Measurements from ENCODE around the gene LAMC1. TPM values are rescaled to one million over a fixed set of nuclear protein-coding genes. Genes with fewer than 3 reads are reported as not detected.

Gene LAMC1
- polyA plus RNA-seq, 1 of the 3 experiments (the other 2 are of a cell fraction) = 101 TPM

GRCh38 chr1:183173828-183174227 is 150.6 kb downstream of the LAMC1 start:
- no peak overlapping the region for H3K9ac ChIP-seq
- H3F3A ChIP-seq (replicated peaks; ENCODE audit: insufficient read depth) = no peaks in the 10 kb centered on the region
- no peaks in the 10 kb centered on the region for H3K9me2 ChIP-seq
- POLR2A ChIA-PET = no interaction called here
- H3K4me2 ChIP-seq = no peak overlapping the region
- DNase-seq = peak; percentile 37
- H3K27me3 ChIP-seq (ENCODE audit: insufficient read depth) = no peaks in the 10 kb centered on the region
- no peaks in the 10 kb centered on the region for H3K9me3 ChIP-seq
- no peaks in the 10 kb centered on the region for H4K20me1 ChIP-seq (ENCODE audit: insufficient read depth)
- no peaks in the 10 kb centered on the region for H3K36me3 ChIP-seq (replicated peaks in 1 of 2; ENCODE audit: control insufficient read depth in 1 of 2, insufficient read depth in 2 of 2, low read length in 1 of 2)
- H3K4me3 ChIP-seq (ENCODE audit: low read depth in 2 of 2, low read length in 1 of 2) = no peak overlapping the region
- CTCF ChIA-PET = no interaction called here
- H3K4me1 ChIP-seq (ENCODE audit: control insufficient read depth in 1 of 2, insufficient read depth in 2 of 2, low read depth in 1 of 2, low read length in 1 of 2) = no peaks in the 10 kb centered on the region
- H2AFZ ChIP-seq (ENCODE audit: low read depth) = no peak overlapping the region
- TF ChIP-seq FOXM1 (IDR thresholded peaks at IDR 0.05; ENCODE audit: low read depth) (no peak), TCF12 (IDR thresholded peaks at IDR 0.05) (no peak), USF2 (IDR thresholded peaks at IDR 0.05; ENCODE audit: borderline replicate concordance, low read depth, low read length) (no peak), GATA2 (CRISPR knock-in tag; IDR thresholded peaks at IDR 0.05) (no peak), RFX5 (IDR thresholded peaks at IDR 0.05; ENCODE audit: low read length) (no peak), SIN3A (IDR thresholded peaks at IDR 0.05; ENCODE audit: borderline replicate concordance, low read depth, low read length) (no peak), FOXJ3 (CRISPR knock-in tag; IDR thresholded peaks at IDR 0.05) (no peak), PBX3 (IDR thresholded peaks at IDR 0.05) (no peak), EP300 (IDR thresholded peaks at IDR 0.05; ENCODE audit: borderline replicate concordance in 1 of 2, low read depth in 1 of 2, low read length in 1 of 2) (no peak), USF1 (IDR thresholded peaks at IDR 0.05; ENCODE audit: borderline replicate concordance, low read depth) (no peak), TEAD4 (IDR thresholded peaks at IDR 0.05; ENCODE audit: borderline replicate concordance, insufficient read depth) (no peak), ELF1 (IDR thresholded peaks at IDR 0.05) (no peak), MXI1 (IDR thresholded peaks at IDR 0.05; ENCODE audit: low read depth, low read length) (no peak), CHD2 (IDR thresholded peaks at IDR 0.05; ENCODE audit: low read length, partially characterized antibody) (no peak), NRF1 (IDR thresholded peaks at IDR 0.05; ENCODE audit: low read depth, low read length) (no peak), JUND (IDR thresholded peaks at IDR 0.05) (no peak)
- H3K27ac ChIP-seq (ENCODE audit: low read depth in 2 of 2, low read length in 1 of 2) = no peak overlapping the region
- WGBS (ENCODE audit: low lambda C conversion rate) = 85% methylated on average over 2 of the region's 2 CpGs
- H3K79me2 ChIP-seq (ENCODE audit: insufficient read depth) = no peaks in the 10 kb centered on the region

GRCh38 chr1:183175631-183176030 is 152.4 kb downstream of the LAMC1 start:
- Histone ChIP-seq H3K36me3 (replicated peaks in 1 of 2; ENCODE audit: control insufficient read depth in 1 of 2, insufficient read depth in 2 of 2, low read length in 1 of 2) (no peaks in the 10 kb centered on the region), H3K4me3 (ENCODE audit: low read depth in 2 of 2, low read length in 1 of 2) (no peak overlapping the region), H2AFZ (ENCODE audit: low read depth) (no peak overlapping the region), H3K4me1 (ENCODE audit: control insufficient read depth in 1 of 2, insufficient read depth in 2 of 2, low read depth in 1 of 2, low read length in 1 of 2) (peaks cover 0 to 5% of the 10 kb centered on the region in 2 experiments; a peak in 1 of 4 replicates), H3K9ac (no peak overlapping the region), H3F3A (replicated peaks; ENCODE audit: insufficient read depth) (no peaks in the 10 kb centered on the region), H3K9me2 (no peaks in the 10 kb centered on the region), H3K9me3 (no peaks in the 10 kb centered on the region), H3K79me2 (ENCODE audit: insufficient read depth) (no peaks in the 10 kb centered on the region), H3K4me2 (no peak overlapping the region), H3K27me3 (ENCODE audit: insufficient read depth) (no peaks in the 10 kb centered on the region), H4K20me1 (ENCODE audit: insufficient read depth) (no peaks in the 10 kb centered on the region), H3K27ac (ENCODE audit: low read depth in 2 of 2, low read length in 1 of 2) (no peak overlapping the region)
- no peak for TF ChIP-seq RFX5 (IDR thresholded peaks at IDR 0.05; ENCODE audit: low read length)
- no peak for TF ChIP-seq FOXJ3 (CRISPR knock-in tag; IDR thresholded peaks at IDR 0.05)
- TF ChIP-seq GABPA (IDR thresholded peaks at IDR 0.05; ENCODE audit: low read depth) = no peak
- no peak for TF ChIP-seq USF2 (IDR thresholded peaks at IDR 0.05; ENCODE audit: borderline replicate concordance, low read depth, low read length)
- no peak for TF ChIP-seq SMC3 (IDR thresholded peaks at IDR 0.05; ENCODE audit: low read depth, low read length)
- no peak for TF ChIP-seq USF1 (IDR thresholded peaks at IDR 0.05; ENCODE audit: borderline replicate concordance, low read depth)
- TF ChIP-seq ELF1 (IDR thresholded peaks at IDR 0.05) = no peak
- no peak for DNase-seq
- CTCF ChIA-PET = no interaction called here
- POLR2A ChIA-PET = no interaction called here
- WGBS (ENCODE audit: low lambda C conversion rate) = 100% methylated on average over 1 of the region's 1 CpG

Data from SK-N-SH (cell line).